Nucleus accumbens (tissue), 56 donors: ENCODE measurements around the gene ZNF462.

Experiments used
- DNase-seq, 56 donors: peaks; one replicate each; lab custom pipeline; 2025; lab: John Stamatoyannopoulos, UW

ZNF462 gene

GRCh38 chr9:106958955-106959657 is 96.1 kb downstream of the ZNF462 start:
- no peak for DNase-seq

- DNase-seq: no peak
Measured at GRCh38 chr9:106960258-106960657, 97.3 kb downstream of the ZNF462 start.

- no peak for DNase-seq
Measured at GRCh38 chr9:106961623-106962022, 98.7 kb downstream of the ZNF462 start.

GRCh38 chr9:106962122-106962521 is 99.2 kb downstream of the ZNF462 start:
- no peak for DNase-seq

- DNase-seq: no peak
Measured at GRCh38 chr9:106962615-106963363, 99.8 kb downstream of the ZNF462 start.

GRCh38 chr9:106963684-106964083 is 100.7 kb downstream of the ZNF462 start:
- no peak for DNase-seq

- DNase-seq: no peak
Measured at GRCh38 chr9:106964329-106964728, 101.4 kb downstream of the ZNF462 start.

- no peak for DNase-seq
Measured at GRCh38 chr9:106964822-106965525, 102.0 kb downstream of the ZNF462 start.

GRCh38 chr9:106966481-106966880 is 103.5 kb downstream of the ZNF462 start:
- no peak for DNase-seq

- DNase-seq: peak in 1 of 56 donors; percentile 1
Measured at GRCh38 chr9:106969696-106970095, 106.7 kb downstream of the ZNF462 start.

GRCh38 chr9:106970219-106970975 is 107.4 kb downstream of the ZNF462 start:
- no peak for DNase-seq

- DNase-seq: no peak
Measured at GRCh38 chr9:106970976-106971457, 108.1 kb downstream of the ZNF462 start.

GRCh38 chr9:106972082-106972481 is 109.1 kb downstream of the ZNF462 start:
- peak in 1 of 56 donors; percentile 9 for DNase-seq

GRCh38 chr9:106974341-106974740 is 111.4 kb downstream of the ZNF462 start:
- peak in 3 of 56 donors; percentile 2 to 20 (median 15) for DNase-seq

- no peak for DNase-seq
Measured at GRCh38 chr9:106976772-106977171, 113.8 kb downstream of the ZNF462 start.

GRCh38 chr9:106980551-106981101 is 117.7 kb downstream of the ZNF462 start:
- DNase-seq: no peak

- DNase-seq: no peak
Measured at GRCh38 chr9:106981396-106982287, 118.7 kb downstream of the ZNF462 start.

- DNase-seq: no peak
Measured at GRCh38 chr9:106982636-106983035, 119.7 kb downstream of the ZNF462 start.

GRCh38 chr9:106983346-106983745 is 120.4 kb downstream of the ZNF462 start:
- no peak for DNase-seq
